ENCODE results near the gene IRAK2.

The IRAK2 gene

DNA sequence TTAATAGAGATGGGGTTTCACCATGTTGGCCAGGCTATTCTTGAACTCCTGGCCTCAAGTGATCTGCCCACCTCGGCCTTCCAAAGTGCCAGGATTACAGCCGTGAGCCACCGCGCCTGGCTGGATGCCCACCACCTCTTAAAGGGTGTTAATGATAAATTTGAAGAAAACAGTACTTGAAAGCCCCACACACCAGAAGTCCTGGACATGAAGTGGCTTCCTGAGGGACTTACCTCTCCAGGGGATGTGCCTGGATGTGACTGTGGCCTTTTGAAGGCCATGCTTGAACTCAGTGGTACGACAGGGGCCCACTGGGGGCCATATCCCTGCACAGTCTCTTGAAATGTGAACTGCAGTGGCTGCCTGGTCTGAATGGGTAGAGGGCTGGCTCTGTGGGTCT, 18.2 kb downstream of the IRAK2 start:
- DNase-seq (ENCODE audit: low read depth), result no peak
- H3K4me3 ChIP-seq (ENCODE audit: low read depth, low read length), result no peak overlapping the region
- TF ChIP-seq, protein P1, sequence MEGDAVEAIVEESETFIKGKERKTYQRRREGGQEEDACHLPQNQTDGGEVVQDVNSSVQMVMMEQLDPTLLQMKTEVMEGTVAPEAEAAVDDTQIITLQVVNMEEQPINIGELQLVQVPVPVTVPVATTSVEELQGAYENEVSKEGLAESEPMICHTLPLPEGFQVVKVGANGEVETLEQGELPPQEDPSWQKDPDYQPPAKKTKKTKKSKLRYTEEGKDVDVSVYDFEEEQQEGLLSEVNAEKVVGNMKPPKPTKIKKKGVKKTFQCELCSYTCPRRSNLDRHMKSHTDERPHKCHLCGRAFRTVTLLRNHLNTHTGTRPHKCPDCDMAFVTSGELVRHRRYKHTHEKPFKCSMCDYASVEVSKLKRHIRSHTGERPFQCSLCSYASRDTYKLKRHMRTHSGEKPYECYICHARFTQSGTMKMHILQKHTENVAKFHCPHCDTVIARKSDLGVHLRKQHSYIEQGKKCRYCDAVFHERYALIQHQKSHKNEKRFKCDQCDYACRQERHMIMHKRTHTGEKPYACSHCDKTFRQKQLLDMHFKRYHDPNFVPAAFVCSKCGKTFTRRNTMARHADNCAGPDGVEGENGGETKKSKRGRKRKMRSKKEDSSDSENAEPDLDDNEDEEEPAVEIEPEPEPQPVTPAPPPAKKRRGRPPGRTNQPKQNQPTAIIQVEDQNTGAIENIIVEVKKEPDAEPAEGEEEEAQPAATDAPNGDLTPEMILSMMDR (IDR thresholded peaks at IDR 0.05; ENCODE audit: low read depth, low read length, missing control alignments), result no peak

DNA sequence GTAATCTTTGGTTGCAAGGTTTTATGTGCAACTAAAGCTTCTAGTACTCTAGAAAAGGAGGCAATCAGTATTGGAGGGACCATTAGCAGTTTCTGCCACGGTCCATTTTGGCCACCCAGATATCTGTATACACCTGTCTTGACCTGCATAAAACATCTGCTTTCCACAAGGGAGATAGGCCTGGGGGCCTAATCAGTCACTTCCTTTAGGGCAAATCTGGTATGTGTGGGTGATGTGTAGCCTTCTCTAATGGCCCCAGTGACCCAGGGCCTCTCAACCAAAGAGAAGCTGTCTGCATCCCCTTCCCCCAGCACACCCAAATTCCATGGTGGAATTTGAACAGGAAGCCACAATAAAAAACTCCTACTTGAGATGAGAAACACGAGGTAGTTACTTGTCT, 19.5 kb downstream of the IRAK2 start:
- DNase-seq (ENCODE audit: low read depth), result no peak
- H3K4me3 ChIP-seq (ENCODE audit: low read depth, low read length), result no peak overlapping the region
- TF ChIP-seq, protein P1 (IDR thresholded peaks at IDR 0.05; ENCODE audit: low read depth, low read length, missing control alignments), result no peak

DNA sequence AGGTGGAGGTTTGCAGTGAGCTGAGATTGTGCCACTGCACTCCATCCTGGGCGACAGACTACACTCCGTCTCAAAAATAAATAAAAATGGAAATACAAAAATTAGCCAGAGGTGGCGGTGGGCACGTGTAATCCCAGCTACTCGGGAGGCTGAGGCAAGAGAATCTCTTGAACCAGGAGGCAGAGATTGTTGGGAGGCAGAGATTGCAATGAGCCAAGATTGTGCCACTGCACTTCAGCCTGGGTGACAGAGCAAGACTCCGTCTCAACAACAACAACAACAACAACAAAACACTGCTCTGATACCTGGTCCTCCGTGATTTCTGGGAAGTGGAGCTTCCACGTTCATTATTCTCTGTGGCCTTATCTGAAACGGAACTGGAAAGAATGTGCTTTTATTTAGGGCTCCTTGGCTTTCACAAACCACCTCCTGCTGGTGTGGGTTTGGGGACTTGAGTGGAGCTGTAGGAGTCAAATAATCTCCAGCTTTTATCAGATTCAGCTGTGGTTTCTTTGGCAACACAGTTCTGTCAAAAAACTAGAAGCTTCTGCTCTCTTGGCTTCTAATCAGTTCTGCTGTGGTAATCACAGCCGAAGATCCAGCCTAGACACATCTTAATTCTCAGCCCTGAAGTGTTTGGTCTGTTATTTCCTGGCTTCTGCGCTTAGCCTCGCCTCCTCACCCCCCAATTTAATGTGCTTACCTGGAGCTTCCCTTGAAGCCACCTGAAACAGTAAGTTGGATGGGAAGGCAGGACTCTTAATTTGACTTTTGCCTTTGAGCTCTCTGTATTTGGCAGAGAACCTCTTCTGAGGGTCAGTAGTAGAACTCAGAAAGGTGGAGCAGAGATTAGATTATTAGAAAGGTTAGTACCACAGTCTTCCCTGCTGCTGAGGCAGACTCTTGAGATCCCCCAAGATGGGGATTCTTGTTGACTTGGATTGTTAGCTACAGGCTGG, 21.4 kb downstream of the IRAK2 start:
- no peak overlapping the region for H3K4me3 ChIP-seq (ENCODE audit: low read depth, low read length)
- DNase-seq (ENCODE audit: low read depth), result no peak
- TF ChIP-seq, protein P1 (IDR thresholded peaks at IDR 0.05; ENCODE audit: low read depth, low read length, missing control alignments), result no peak

DNA sequence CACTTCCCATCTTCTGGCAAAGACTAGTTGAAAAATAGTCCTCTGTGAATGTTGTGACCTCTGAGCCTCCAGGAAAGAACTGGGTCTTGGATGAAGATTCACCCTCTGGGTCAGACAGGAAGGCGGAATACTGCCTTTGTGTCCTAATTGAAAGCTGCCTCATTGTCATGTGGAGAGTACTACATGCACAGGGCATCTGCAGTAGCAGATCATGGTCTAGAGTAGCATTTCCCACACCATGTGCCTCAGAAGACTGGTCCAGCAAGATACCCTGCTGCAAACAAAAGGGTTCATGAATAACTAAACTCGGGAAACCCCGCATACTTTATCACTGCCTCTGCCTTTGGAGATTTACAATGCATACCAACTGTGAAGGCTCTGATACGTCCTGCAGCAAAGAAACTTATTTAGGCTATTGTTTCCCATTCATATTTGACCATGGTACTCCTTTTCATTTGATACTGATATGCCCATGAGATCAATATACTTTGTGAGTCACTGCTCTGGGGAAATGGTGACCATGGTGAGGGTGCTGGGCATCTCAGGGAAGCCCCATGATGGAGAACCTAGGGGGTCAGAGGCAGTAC, 22.7 kb downstream of the IRAK2 start:
- TF ChIP-seq, protein P1 (IDR thresholded peaks at IDR 0.05; ENCODE audit: low read depth, low read length, missing control alignments), result no peak
- no peak for DNase-seq (ENCODE audit: low read depth)
- no peak overlapping the region for H3K4me3 ChIP-seq (ENCODE audit: low read depth, low read length)

DNA sequence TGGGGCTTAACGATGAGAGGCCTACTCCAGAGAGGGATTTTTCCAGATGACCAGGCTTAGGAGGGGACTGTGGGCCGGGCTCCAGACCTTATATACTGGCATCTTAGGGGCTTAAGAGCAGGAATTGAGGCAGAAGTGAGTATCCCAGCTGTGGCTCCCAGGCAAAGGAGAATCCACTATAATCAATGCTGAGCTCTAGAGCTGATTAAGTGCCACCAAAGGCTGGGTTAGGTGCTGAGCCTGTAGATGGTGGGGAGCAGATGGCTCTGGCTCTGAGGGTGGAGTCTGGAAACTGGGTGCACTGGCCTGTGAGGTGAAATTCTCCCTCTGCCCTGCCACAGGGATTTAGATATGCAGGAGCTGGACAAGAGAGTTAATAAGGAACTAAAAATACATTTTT, 23.2 kb downstream of the IRAK2 start:
- no peak for DNase-seq (ENCODE audit: low read depth)
- no peak overlapping the region for H3K4me3 ChIP-seq (ENCODE audit: low read depth, low read length)
- TF ChIP-seq, protein P1 (IDR thresholded peaks at IDR 0.05; ENCODE audit: low read depth, low read length, missing control alignments), result no peak

DNA sequence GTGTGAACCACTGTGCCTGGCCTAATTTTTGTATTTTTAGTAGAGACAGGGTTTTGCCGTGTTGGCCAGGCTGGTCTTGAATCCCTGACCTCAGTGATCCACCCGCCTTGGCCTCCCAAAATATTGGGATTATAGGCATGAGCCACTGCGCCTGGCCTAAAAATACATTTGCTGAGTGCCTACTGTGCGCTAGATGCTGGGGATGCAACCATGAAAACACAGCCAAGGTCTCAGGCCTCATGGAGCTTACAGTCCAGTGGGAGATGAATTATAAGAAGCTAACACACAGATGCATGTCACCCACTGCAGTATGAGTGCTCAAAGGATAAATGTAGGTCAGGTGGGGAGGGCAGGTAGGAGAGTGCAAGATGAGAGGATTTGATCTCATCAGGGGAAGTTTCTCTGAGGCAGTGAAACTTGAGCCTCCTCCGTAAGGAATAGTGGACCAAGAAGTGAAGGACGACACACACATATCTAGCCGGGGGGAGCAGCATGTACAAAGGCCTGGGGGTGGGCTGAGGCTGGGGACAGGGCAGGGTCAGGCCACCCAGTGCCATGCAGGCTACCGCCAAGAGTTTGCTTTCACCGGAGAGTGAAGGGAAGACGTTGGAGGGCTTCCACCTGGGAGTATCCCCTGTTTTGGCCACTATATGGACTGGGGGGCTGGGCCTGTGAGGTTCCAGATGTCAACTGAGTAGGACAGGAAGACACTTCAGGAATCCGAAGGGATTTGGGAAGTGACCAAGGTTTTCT, 24.3 kb downstream of the IRAK2 start:
- H3K4me3 ChIP-seq (ENCODE audit: low read depth, low read length), result no peak overlapping the region
- TF ChIP-seq, protein P1 (IDR thresholded peaks at IDR 0.05; ENCODE audit: low read depth, low read length, missing control alignments), result no peak
- DNase-seq (ENCODE audit: low read depth), result no peak

Data from GM12864 (cell line).